Astrocyte (in vitro differentiated cells and primary cell): ENCODE measurements around the gene TTC23. TPM values are rescaled to one million over a fixed set of nuclear protein-coding genes. Genes with fewer than 3 reads are reported as not detected.
A peak's percentile ranks its signal among the peaks of the same experiment; 100 is the strongest.

Source experiments
- DNase-seq: peaks from one replicate; pipeline ENCODE4 v3.0.0-alpha.2; 2010; ENCODE audit warnings: low read depth
- FAIRE-seq: peaks from 2 replicates; lab custom pipeline; 2011; peaks lifted over from hg19 to GRCh38; lab: Jason Lieb, UNC
- H2AFZ ChIP-seq: 2 replicates; pipeline ENCODE4 v1.6.0; 2012; ENCODE audit warnings: low read depth, low read length, inconsistent platforms
- H3K27ac ChIP-seq: 2 replicates; pipeline ENCODE4 v1.5.1; 2011; ENCODE audit warnings: low read depth, low read length, inconsistent platforms
- H3K27me3 ChIP-seq: 2 replicates; pipeline ENCODE4 v1.6.0; 2011; ENCODE audit warnings: low read length, inconsistent platforms; ENCODE audit not compliant: insufficient read depth
- H3K36me3 ChIP-seq: 2 replicates; pipeline ENCODE4 v1.5.1; 2011; ENCODE audit warnings: low read length, inconsistent platforms; ENCODE audit not compliant: insufficient read depth
- H3K4me1 ChIP-seq: 2 replicates; pipeline ENCODE4 v1.5.1; 2011; ENCODE audit warnings: low read length, inconsistent platforms; ENCODE audit not compliant: insufficient read depth
- H3K4me2 ChIP-seq: 2 replicates; pipeline ENCODE4 v1.6.0; 2012; ENCODE audit warnings: low read length, inconsistent platforms
- H3K4me3 ChIP-seq: 2 replicates; pipeline ENCODE4 v1.5.1; 2011; ENCODE audit warnings: low read depth, mild to moderate bottlenecking, low read length, inconsistent platforms; ENCODE audit not compliant: insufficient read depth
- H3K79me2 ChIP-seq: 2 replicates; pipeline ENCODE4 v1.6.0; 2012; ENCODE audit warnings: mild to moderate bottlenecking, low read length, inconsistent platforms; ENCODE audit not compliant: insufficient read depth
- H3K9ac ChIP-seq: 2 replicates; pipeline ENCODE4 v1.6.0; 2012; ENCODE audit warnings: mild to moderate bottlenecking, low read length, inconsistent platforms
- H3K9me3 ChIP-seq: 2 replicates; pipeline ENCODE4 v1.5.1; 2012; ENCODE audit warnings: low read depth, mild to moderate bottlenecking, low read length, inconsistent platforms; ENCODE audit not compliant: insufficient read depth
- H4K20me1 ChIP-seq: 2 replicates; pipeline ENCODE4 v1.6.0; 2012; ENCODE audit warnings: low read length, inconsistent platforms; ENCODE audit not compliant: insufficient read depth
- H3K27ac Mint-ChIP-seq: one replicate; pipeline ENCODE4 v1.8.0; 2021; ENCODE audit warnings: mild to moderate bottlenecking, mixed read lengths; ENCODE audit not compliant: unreplicated experiment
- H3K27me3 Mint-ChIP-seq: one replicate; pipeline ENCODE4 v1.8.0; 2021; ENCODE audit warnings: low read depth, mixed read lengths; ENCODE audit not compliant: unreplicated experiment
- H3K36me3 Mint-ChIP-seq: one replicate; pipeline ENCODE4 v1.8.0; 2021; ENCODE audit warnings: low read depth, mixed read lengths; ENCODE audit not compliant: unreplicated experiment
- H3K4me1 Mint-ChIP-seq: one replicate; pipeline ENCODE4 v1.8.0; 2021; ENCODE audit warnings: low read depth, mixed read lengths; ENCODE audit not compliant: unreplicated experiment
- H3K4me3 Mint-ChIP-seq: one replicate; pipeline ENCODE4 v1.8.0; 2021; ENCODE audit warnings: mild to moderate bottlenecking, moderate library complexity, mixed read lengths; ENCODE audit not compliant: unreplicated experiment
- H3K9me3 Mint-ChIP-seq: one replicate; pipeline ENCODE4 v1.8.0; 2021; ENCODE audit warnings: mild to moderate bottlenecking, mixed read lengths; ENCODE audit not compliant: unreplicated experiment
- EZH2 ChIP-seq: IDR thresholded peaks from 2 replicates; pipeline ENCODE4 v1.6.1; 2012; ENCODE audit warnings: mild to moderate bottlenecking, low read length, inconsistent platforms; ENCODE audit not compliant: insufficient read depth
- total RNA-seq: library from RNA; stranded (reverse); gene quantifications from 2 replicates; pipeline ENCODE4 v1.2.1, GENCODE V29; 2021
- TF ChIP-seq, protein P1 (sequence below): IDR thresholded peaks from 2 replicates; pipeline ENCODE4 v1.5.1; 2011; ENCODE audit warnings: low read depth, mild to moderate bottlenecking, inconsistent platforms, low read length, moderate library complexity; ENCODE audit not compliant: insufficient read depth

TTC23 gene
- total RNA-seq, 1 donor from 2014 or later = 20.2 TPM

- Histone ChIP-seq H3K4me3 (no peak overlapping the region), H4K20me1 (no peaks in the 10 kb centered on the region), H2AFZ (no peak overlapping the region), H3K9ac (peak overlapping the region; percentile 58), H3K36me3 (peaks cover 10% of the 10 kb centered on the region), H3K27ac (peak overlapping the region; percentile 79), H3K79me2 (no peaks in the 10 kb centered on the region), H3K27me3 (no peaks in the 10 kb centered on the region), H3K9me3 (no peaks in the 10 kb centered on the region), H3K4me2 (peak overlapping the region; percentile 57), H3K4me1 (peaks cover 19% of the 10 kb centered on the region)
- Mint-ChIP-seq H3K27ac (peak overlapping the region; percentile 94), H3K36me3 (peaks cover 19% of the 10 kb centered on the region), H3K4me3 (no peak overlapping the region), H3K9me3 (no peaks in the 10 kb centered on the region), H3K27me3 (no peaks in the 10 kb centered on the region), H3K4me1 (peaks cover 15% of the 10 kb centered on the region)
- FAIRE-seq (no peak), DNase-seq (no peak)
- TF ChIP-seq, protein P1, sequence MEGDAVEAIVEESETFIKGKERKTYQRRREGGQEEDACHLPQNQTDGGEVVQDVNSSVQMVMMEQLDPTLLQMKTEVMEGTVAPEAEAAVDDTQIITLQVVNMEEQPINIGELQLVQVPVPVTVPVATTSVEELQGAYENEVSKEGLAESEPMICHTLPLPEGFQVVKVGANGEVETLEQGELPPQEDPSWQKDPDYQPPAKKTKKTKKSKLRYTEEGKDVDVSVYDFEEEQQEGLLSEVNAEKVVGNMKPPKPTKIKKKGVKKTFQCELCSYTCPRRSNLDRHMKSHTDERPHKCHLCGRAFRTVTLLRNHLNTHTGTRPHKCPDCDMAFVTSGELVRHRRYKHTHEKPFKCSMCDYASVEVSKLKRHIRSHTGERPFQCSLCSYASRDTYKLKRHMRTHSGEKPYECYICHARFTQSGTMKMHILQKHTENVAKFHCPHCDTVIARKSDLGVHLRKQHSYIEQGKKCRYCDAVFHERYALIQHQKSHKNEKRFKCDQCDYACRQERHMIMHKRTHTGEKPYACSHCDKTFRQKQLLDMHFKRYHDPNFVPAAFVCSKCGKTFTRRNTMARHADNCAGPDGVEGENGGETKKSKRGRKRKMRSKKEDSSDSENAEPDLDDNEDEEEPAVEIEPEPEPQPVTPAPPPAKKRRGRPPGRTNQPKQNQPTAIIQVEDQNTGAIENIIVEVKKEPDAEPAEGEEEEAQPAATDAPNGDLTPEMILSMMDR = no peak
- no peak for TF ChIP-seq EZH2
These were observed 80.5 kb downstream of the TTC23 start for GRCh38 chr15:99168601-99169580.

GRCh38 chr15:99167640-99168039, 81.7 kb downstream of the TTC23 start:
- Mint-ChIP-seq H3K27me3 (no peaks in the 10 kb centered on the region), H3K27ac (no peak overlapping the region), H3K36me3 (peaks cover 24% of the 10 kb centered on the region), H3K9me3 (no peaks in the 10 kb centered on the region), H3K4me3 (no peak overlapping the region), H3K4me1 (peaks cover 16% of the 10 kb centered on the region)
- DNase-seq = no peak
- TF ChIP-seq EZH2 = no peak
- TF ChIP-seq, protein P1 = no peak
- FAIRE-seq = no peak
- H3K79me2 ChIP-seq = no peaks in the 10 kb centered on the region
- no peak overlapping the region for H3K9ac ChIP-seq
- no peaks in the 10 kb centered on the region for H3K27me3 ChIP-seq
- H3K9me3 ChIP-seq = no peaks in the 10 kb centered on the region
- H4K20me1 ChIP-seq = no peaks in the 10 kb centered on the region
- no peak overlapping the region for H3K27ac ChIP-seq
- H3K4me1 ChIP-seq = peaks cover 19% of the 10 kb centered on the region
- H3K4me2 ChIP-seq = no peak overlapping the region
- peaks cover 4% of the 10 kb centered on the region for H3K36me3 ChIP-seq
- H2AFZ ChIP-seq = no peak overlapping the region
- no peak overlapping the region for H3K4me3 ChIP-seq

DNA sequence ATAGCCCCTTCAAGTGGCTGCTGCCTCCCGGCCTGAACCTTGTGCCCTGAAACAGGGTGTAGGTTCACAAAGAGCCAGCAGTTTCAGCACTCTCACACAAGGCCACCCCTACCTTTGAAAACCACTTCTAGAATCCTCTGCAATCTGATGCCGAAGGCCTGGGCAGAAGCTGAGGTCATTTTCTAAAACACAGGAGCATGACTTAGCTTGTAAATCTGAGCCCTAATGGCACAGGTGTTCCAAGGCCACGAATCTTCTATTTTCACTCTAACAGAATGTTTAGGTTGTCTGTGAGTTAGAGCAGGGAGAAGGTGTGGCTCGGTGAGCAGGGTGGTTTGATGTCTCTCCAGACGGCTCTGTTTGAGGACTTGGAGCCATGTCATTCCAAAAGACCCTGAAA, 82.2 kb downstream of the TTC23 start:
- Histone ChIP-seq H3K4me2 (no peak overlapping the region), H3K36me3 (peaks cover 7% of the 10 kb centered on the region), H3K4me3 (no peak overlapping the region), H3K27ac (no peak overlapping the region), H3K27me3 (no peaks in the 10 kb centered on the region), H3K4me1 (peaks cover 19% of the 10 kb centered on the region), H2AFZ (no peak overlapping the region), H4K20me1 (no peaks in the 10 kb centered on the region), H3K9me3 (no peaks in the 10 kb centered on the region), H3K79me2 (no peaks in the 10 kb centered on the region), H3K9ac (no peak overlapping the region)
- Mint-ChIP-seq H3K4me3 (no peak overlapping the region), H3K27ac (no peak overlapping the region), H3K27me3 (no peaks in the 10 kb centered on the region), H3K36me3 (peaks cover 24% of the 10 kb centered on the region), H3K4me1 (peaks cover 16% of the 10 kb centered on the region), H3K9me3 (no peaks in the 10 kb centered on the region)
- TF ChIP-seq EZH2 = no peak
- DNase-seq = no peak
- FAIRE-seq = no peak
